Endothelial cell of umbilical vein (primary cell): ENCODE measurements around the gene PCBP4. TPM values are rescaled to one million over a fixed set of nuclear protein-coding genes. Genes with fewer than 3 reads are reported as not detected.

ENCODE experiments used
- BruUV-seq: library from RNA; stranded (reverse); fragments of 400-500 nt; replicated peaks from 2 replicates; lab custom pipeline; 2021; lab: Mats Ljungman, UMichigan
- CTCF ChIA-PET: fragments of 300-600, 350-600 bp; sonication (Branson Sonifier 250); formaldehyde crosslinking; loops from one replicate; lab custom pipeline; 2021; ENCODE audit warnings: antibody characterized with exemption, inconsistent platforms; lab: Charles Lee
- POLR2A ChIA-PET: fragments of 300-600, 350-600 bp; sonication (Branson Sonifier 250); formaldehyde crosslinking; loops from one replicate; lab custom pipeline; 2021; ENCODE audit warnings: antibody characterized with exemption, inconsistent platforms; lab: Charles Lee
- DNase-seq: peaks from one replicate; pipeline ENCODE4 v3.0.0-alpha.2; 2011; ENCODE audit warnings: low read depth, low spot score
- FAIRE-seq: peaks from 2 replicates; lab custom pipeline; 2011; peaks lifted over from hg19 to GRCh38; lab: Jason Lieb, UNC
- H2AFZ ChIP-seq: 2 replicates; pipeline ENCODE4 v1.6.0; 2012; ENCODE audit warnings: low read depth, low read length, control low read depth, inconsistent platforms
- H3K27ac ChIP-seq: 2 replicates; pipeline ENCODE4 v1.5.1; 2011; ENCODE audit warnings: low read depth, mild to moderate bottlenecking, control low read depth, low read length, moderate library complexity; ENCODE audit not compliant: insufficient read depth
- H3K27me3 ChIP-seq, 2 experiments: 2 replicates each; pipeline versions ENCODE4 v1.6.0 to v1.6.1; 2011; ENCODE audit warnings: low read length in 2 of 2, mixed read lengths in 1 of 2; ENCODE audit not compliant: control insufficient read depth in 2 of 2, insufficient read depth in 2 of 2
- H3K36me3 ChIP-seq, 2 experiments: 2 replicates in 1 of 2; 3 replicates in 1 of 2; pipeline ENCODE4 v1.5.1; 2011; ENCODE audit warnings: low read length in 2 of 2, mild to moderate bottlenecking in 1 of 2, moderate library complexity in 1 of 2; ENCODE audit not compliant: control insufficient read depth in 2 of 2, insufficient read depth in 2 of 2; ENCODE audit errors: extremely low read depth in 1 of 2
- H3K4me1 ChIP-seq: 3 replicates; pipeline ENCODE4 v1.5.1; 2011; ENCODE audit warnings: mild to moderate bottlenecking, low read length; ENCODE audit not compliant: control insufficient read depth, insufficient read depth; ENCODE audit errors: extremely low read depth
- H3K4me2 ChIP-seq: 2 replicates; pipeline ENCODE4 v1.6.1; 2011; ENCODE audit warnings: low read length, control low read depth, mixed read lengths; ENCODE audit not compliant: insufficient read depth
- H3K4me3 ChIP-seq, 3 experiments: fragments of 200-600 bp in 1 of 3; sonication (generic), shearing (Covaris generic) in 1 of 3; replicated peaks in 1 of 3; 2 replicates each; pipeline ENCODE4 v1.5.1; 2011 to 2016; ENCODE audit warnings: control low read depth in 3 of 3, low read length in 3 of 3, mild to moderate bottlenecking in 2 of 3, inconsistent platforms in 1 of 3, low read depth in 1 of 3, moderate library complexity in 1 of 3; ENCODE audit not compliant: insufficient read depth in 1 of 3
- H3K79me2 ChIP-seq: 2 replicates; pipeline ENCODE4 v1.6.0; 2012; ENCODE audit warnings: low read length, inconsistent platforms; ENCODE audit not compliant: control insufficient read depth, insufficient read depth
- H3K9ac ChIP-seq: replicated peaks from 2 replicates; pipeline ENCODE3; 2011; ENCODE audit warnings: low read length, control low read depth; ENCODE audit not compliant: insufficient read depth; ENCODE audit errors: extremely low read depth
- H3K9me1 ChIP-seq: replicated peaks from 3 replicates; pipeline ENCODE4 v1.6.0; 2011; ENCODE audit warnings: mild to moderate bottlenecking, low read length; ENCODE audit not compliant: control insufficient read depth, insufficient read depth; ENCODE audit errors: extremely low read depth
- H3K9me3 ChIP-seq: replicated peaks from 2 replicates; pipeline ENCODE4 v1.5.1; 2012; ENCODE audit warnings: low read length, inconsistent platforms; ENCODE audit not compliant: control insufficient read depth, insufficient read depth
- H4K20me1 ChIP-seq: replicated peaks from 2 replicates; pipeline ENCODE3; 2011; ENCODE audit warnings: mild to moderate bottlenecking, low read length; ENCODE audit not compliant: control insufficient read depth, insufficient read depth; ENCODE audit errors: extremely low read depth
- EZH2 ChIP-seq: IDR thresholded peaks from 2 replicates; pipeline ENCODE4 v1.6.1; 2012; ENCODE audit warnings: borderline replicate concordance, low read depth, mild to moderate bottlenecking, moderate library complexity, low read length, inconsistent platforms; ENCODE audit not compliant: severe bottlenecking
- FOS ChIP-seq: IDR thresholded peaks from 2 replicates; pipeline ENCODE4 v1.6.1; 2011; ENCODE audit warnings: mild to moderate bottlenecking, low read length, moderate library complexity, borderline replicate concordance; ENCODE audit not compliant: insufficient read depth
- GATA2 ChIP-seq: IDR thresholded peaks from 2 replicates; pipeline ENCODE4 v1.7.0; 2011; ENCODE audit warnings: low read depth, mild to moderate bottlenecking, moderate library complexity, mixed read lengths, low read length; ENCODE audit not compliant: insufficient read length, insufficient read depth
- JUN ChIP-seq: IDR thresholded peaks from 2 replicates; pipeline ENCODE4 v1.6.1; 2011; ENCODE audit warnings: borderline replicate concordance, low read depth; ENCODE audit not compliant: insufficient read length, insufficient read depth
- MAX ChIP-seq: IDR thresholded peaks from 2 replicates; pipeline ENCODE4 v1.6.1; 2011; ENCODE audit not compliant: insufficient read depth, insufficient read length
- MYC ChIP-seq: IDR thresholded peaks from one replicate; pipeline ENCODE4 v1.6.1; 2011; ENCODE audit warnings: mild to moderate bottlenecking, low read depth, low read length
- POLR2AphosphoS5 ChIP-seq: IDR thresholded peaks from 2 replicates; pipeline ENCODE4 v1.6.1; 2012; ENCODE audit warnings: low read depth, mild to moderate bottlenecking, control low read depth, low read length, moderate library complexity; ENCODE audit not compliant: insufficient read depth
- dilution Hi-C: fragments of 300-500 bp; cut with MboI; formaldehyde crosslinking; loops from one replicate; pipeline ENCODE4 v1.15.0; 2019; ENCODE audit warnings: low sequenced_read_pairs; ENCODE audit not compliant: extremely low pct_ligation_motif_present
- intact Hi-C: fragments of 100-400 bp; cut with micrococcal nuclease; formaldehyde crosslinking; loops from one replicate; pipeline ENCODE4 v1.10.0; 2022
- polyA plus RNA-seq, 4 experiments: library from polyadenylated mRNA; depleted of rRNA in 3 of 4; stranded (reverse) in 3 of 4; unstranded in 1 of 4; fragments of >200 nt; gene quantifications; 2 replicates each; pipeline versions ENCODE4 v1.2.1 to v1.2.3, GENCODE V29; 2011 to 2012; ENCODE audit warnings: missing spikeins in 1 of 4
- total RNA-seq: library from RNA; stranded (reverse); gene quantifications from 2 replicates; pipeline ENCODE4 v1.2.3, GENCODE V29; 2021

The PCBP4 gene
- total and polyA plus RNA-seq, 2 donors (not counting 3 experiments of a cell fraction or from before 2014, with no cell fraction given) = 46.5 to 63.1 TPM

- H3K9me3 ChIP-seq = no peaks in the 10 kb centered on the region
- no peaks in the 10 kb centered on the region for H4K20me1 ChIP-seq
- no peak overlapping the region for H3K9ac ChIP-seq
- H3K79me2 ChIP-seq = no peaks in the 10 kb centered on the region
- H3K4me2 ChIP-seq = no peak overlapping the region
- ChIA-PET CTCF (interaction anchor here (0.7 to 10.4 kb wide), 19 partner anchors 8 to 150 kb away, joined by 3 to 260 read pairs (median 5); partner anchors contain the start of genes DUSP7 and POC1A), POLR2A (no interaction called here)
- H3K27ac ChIP-seq = no peak overlapping the region
- TF ChIP-seq GATA2 (no peak), JUN (no peak), POLR2AphosphoS5 (no peak), MYC (no peak), MAX (no peak), FOS (no peak), EZH2 (no peak)
- H2AFZ ChIP-seq = peak overlapping the region; percentile 58
- DNase-seq (no peak), FAIRE-seq (no peak)
- no peak overlapping the region for H3K4me3 ChIP-seq
- intact Hi-C loops = loop anchor here (5.0 kb wide), 2 partner anchors 192 to 212 kb away; partner anchors contain the start of gene ALAS1
- BruUV-seq = no TSS peak
- H3K27me3 ChIP-seq = no peaks in the 10 kb centered on the region
- dilution Hi-C loops = no loop called here
- no peaks in the 10 kb centered on the region for H3K9me1 ChIP-seq
- H3K4me1 ChIP-seq = peaks cover 8% of the 10 kb centered on the region
- H3K36me3 ChIP-seq = no peaks in the 10 kb centered on the region
Observed at GRCh38 chr3:52004906-52005395, 37.7 kb upstream of the PCBP4 start.
